Endothelial cell of umbilical vein (primary cell): ENCODE measurements around the gene ACOT7. TPM values are rescaled to one million over a fixed set of nuclear protein-coding genes. Genes with fewer than 3 reads are reported as not detected.

Experiments used
- BruUV-seq: library from RNA; stranded (reverse); fragments of 400-500 nt; replicated peaks from 2 replicates; lab custom pipeline; 2021; lab: Mats Ljungman, UMichigan
- CTCF ChIA-PET: fragments of 300-600, 350-600 bp; sonication (Branson Sonifier 250); formaldehyde crosslinking; loops from one replicate; lab custom pipeline; 2021; ENCODE audit warnings: antibody characterized with exemption, inconsistent platforms; lab: Charles Lee
- POLR2A ChIA-PET: fragments of 300-600, 350-600 bp; sonication (Branson Sonifier 250); formaldehyde crosslinking; loops from one replicate; lab custom pipeline; 2021; ENCODE audit warnings: antibody characterized with exemption, inconsistent platforms; lab: Charles Lee
- DNase-seq: peaks from one replicate; pipeline ENCODE4 v3.0.0-alpha.2; 2011; ENCODE audit warnings: low read depth, low spot score
- FAIRE-seq: peaks from 2 replicates; lab custom pipeline; 2011; peaks lifted over from hg19 to GRCh38; lab: Jason Lieb, UNC
- H2AFZ ChIP-seq: 2 replicates; pipeline ENCODE4 v1.6.0; 2012; ENCODE audit warnings: low read depth, low read length, control low read depth, inconsistent platforms
- H3K27ac ChIP-seq: 2 replicates; pipeline ENCODE4 v1.5.1; 2011; ENCODE audit warnings: low read depth, mild to moderate bottlenecking, control low read depth, low read length, moderate library complexity; ENCODE audit not compliant: insufficient read depth
- H3K27me3 ChIP-seq, 2 experiments: 2 replicates each; pipeline versions ENCODE4 v1.6.0 to v1.6.1; 2011; ENCODE audit warnings: low read length in 2 of 2, mixed read lengths in 1 of 2; ENCODE audit not compliant: control insufficient read depth in 2 of 2, insufficient read depth in 2 of 2
- H3K36me3 ChIP-seq, 2 experiments: 2 replicates in 1 of 2; 3 replicates in 1 of 2; pipeline ENCODE4 v1.5.1; 2011; ENCODE audit warnings: low read length in 2 of 2, mild to moderate bottlenecking in 1 of 2, moderate library complexity in 1 of 2; ENCODE audit not compliant: control insufficient read depth in 2 of 2, insufficient read depth in 2 of 2; ENCODE audit errors: extremely low read depth in 1 of 2
- H3K4me1 ChIP-seq: 3 replicates; pipeline ENCODE4 v1.5.1; 2011; ENCODE audit warnings: mild to moderate bottlenecking, low read length; ENCODE audit not compliant: control insufficient read depth, insufficient read depth; ENCODE audit errors: extremely low read depth
- H3K4me2 ChIP-seq: 2 replicates; pipeline ENCODE4 v1.6.1; 2011; ENCODE audit warnings: low read length, control low read depth, mixed read lengths; ENCODE audit not compliant: insufficient read depth
- H3K4me3 ChIP-seq, 3 experiments: fragments of 200-600 bp in 1 of 3; sonication (generic), shearing (Covaris generic) in 1 of 3; replicated peaks in 1 of 3; 2 replicates each; pipeline ENCODE4 v1.5.1; 2011 to 2016; ENCODE audit warnings: control low read depth in 3 of 3, low read length in 3 of 3, mild to moderate bottlenecking in 2 of 3, inconsistent platforms in 1 of 3, low read depth in 1 of 3, moderate library complexity in 1 of 3; ENCODE audit not compliant: insufficient read depth in 1 of 3
- H3K79me2 ChIP-seq: 2 replicates; pipeline ENCODE4 v1.6.0; 2012; ENCODE audit warnings: low read length, inconsistent platforms; ENCODE audit not compliant: control insufficient read depth, insufficient read depth
- H3K9ac ChIP-seq: replicated peaks from 2 replicates; pipeline ENCODE3; 2011; ENCODE audit warnings: low read length, control low read depth; ENCODE audit not compliant: insufficient read depth; ENCODE audit errors: extremely low read depth
- H3K9me1 ChIP-seq: replicated peaks from 3 replicates; pipeline ENCODE4 v1.6.0; 2011; ENCODE audit warnings: mild to moderate bottlenecking, low read length; ENCODE audit not compliant: control insufficient read depth, insufficient read depth; ENCODE audit errors: extremely low read depth
- H3K9me3 ChIP-seq: replicated peaks from 2 replicates; pipeline ENCODE4 v1.5.1; 2012; ENCODE audit warnings: low read length, inconsistent platforms; ENCODE audit not compliant: control insufficient read depth, insufficient read depth
- H4K20me1 ChIP-seq: replicated peaks from 2 replicates; pipeline ENCODE3; 2011; ENCODE audit warnings: mild to moderate bottlenecking, low read length; ENCODE audit not compliant: control insufficient read depth, insufficient read depth; ENCODE audit errors: extremely low read depth
- EZH2 ChIP-seq: IDR thresholded peaks from 2 replicates; pipeline ENCODE4 v1.6.1; 2012; ENCODE audit warnings: borderline replicate concordance, low read depth, mild to moderate bottlenecking, moderate library complexity, low read length, inconsistent platforms; ENCODE audit not compliant: severe bottlenecking
- FOS ChIP-seq: IDR thresholded peaks from 2 replicates; pipeline ENCODE4 v1.6.1; 2011; ENCODE audit warnings: mild to moderate bottlenecking, low read length, moderate library complexity, borderline replicate concordance; ENCODE audit not compliant: insufficient read depth
- GATA2 ChIP-seq: IDR thresholded peaks from 2 replicates; pipeline ENCODE4 v1.7.0; 2011; ENCODE audit warnings: low read depth, mild to moderate bottlenecking, moderate library complexity, mixed read lengths, low read length; ENCODE audit not compliant: insufficient read length, insufficient read depth
- JUN ChIP-seq: IDR thresholded peaks from 2 replicates; pipeline ENCODE4 v1.6.1; 2011; ENCODE audit warnings: borderline replicate concordance, low read depth; ENCODE audit not compliant: insufficient read length, insufficient read depth
- MAX ChIP-seq: IDR thresholded peaks from 2 replicates; pipeline ENCODE4 v1.6.1; 2011; ENCODE audit not compliant: insufficient read depth, insufficient read length
- MYC ChIP-seq: IDR thresholded peaks from one replicate; pipeline ENCODE4 v1.6.1; 2011; ENCODE audit warnings: mild to moderate bottlenecking, low read depth, low read length
- POLR2A ChIP-seq: IDR thresholded peaks from 2 replicates; pipeline ENCODE4 v1.6.1; 2012; ENCODE audit warnings: low read depth, mild to moderate bottlenecking, control low read depth, low read length
- dilution Hi-C: fragments of 300-500 bp; cut with MboI; formaldehyde crosslinking; loops from one replicate; pipeline ENCODE4 v1.15.0; 2019; ENCODE audit warnings: low sequenced_read_pairs; ENCODE audit not compliant: extremely low pct_ligation_motif_present
- intact Hi-C: fragments of 100-400 bp; cut with micrococcal nuclease; formaldehyde crosslinking; loops from one replicate; pipeline ENCODE4 v1.10.0; 2022
- polyA plus RNA-seq, 4 experiments: library from polyadenylated mRNA; depleted of rRNA in 3 of 4; stranded (reverse) in 3 of 4; unstranded in 1 of 4; fragments of >200 nt; gene quantifications; 2 replicates each; pipeline versions ENCODE4 v1.2.1 to v1.2.3, GENCODE V29; 2011 to 2012; ENCODE audit warnings: missing spikeins in 1 of 4
- total RNA-seq: library from RNA; stranded (reverse); gene quantifications from 2 replicates; pipeline ENCODE4 v1.2.3, GENCODE V29; 2021
- TF ChIP-seq, protein P1 (sequence below), 2 donors: IDR thresholded peaks; 1 replicate in 1 of 2; 2 replicates in 1 of 2; pipeline ENCODE4 v1.5.1; 2011; ENCODE audit warnings: low read length in 2 of 2, mild to moderate bottlenecking in 2 of 2, moderate library complexity in 2 of 2, control low read depth in 1 of 2, inconsistent platforms in 1 of 2, low read depth in 1 of 2; ENCODE audit not compliant: insufficient read depth in 1 of 2; ENCODE audit errors: extremely low read depth in 1 of 2

ACOT7 gene
- total and polyA plus RNA-seq, 2 donors (not counting 3 experiments of a cell fraction or from before 2014, with no cell fraction given), result 69.4 to 105 TPM

GRCh38 chr1:6380037-6380436 is 13.5 kb downstream of the ACOT7 start:
- DNase-seq (no peak), FAIRE-seq (no peak)
- ChIA-PET POLR2A (no interaction called here), CTCF (interaction anchor here (2.2 kb wide), 1 partner anchor 14 kb away, joined by 5 read pairs; the partner anchor contains the start of gene ACOT7)
- Histone ChIP-seq H3K9me3 (no peaks in the 10 kb centered on the region), H3K9me1 (no peaks in the 10 kb centered on the region), H3K9ac (no peak overlapping the region), H3K4me3 (no peak overlapping the region), H4K20me1 (no peaks in the 10 kb centered on the region), H3K27me3 (no peaks in the 10 kb centered on the region), H3K36me3 (no peaks in the 10 kb centered on the region), H3K79me2 (peaks cover 18% of the 10 kb centered on the region), H3K27ac (no peak overlapping the region), H3K4me2 (no peak overlapping the region), H2AFZ (no peak overlapping the region), H3K4me1 (no peaks in the 10 kb centered on the region)
- intact Hi-C loops, result no loop called here
- dilution Hi-C loops, result no loop called here
- BruUV-seq, result no TSS peak
- TF ChIP-seq MAX (no peak), FOS (no peak), JUN (no peak), POLR2A (no peak), MYC (no peak), EZH2 (no peak)

GRCh38 chr1:6378096-6378746 is 15.3 kb downstream of the ACOT7 start:
- DNase-seq (no peak), FAIRE-seq (no peak)
- Histone ChIP-seq H3K4me2 (no peak overlapping the region), H2AFZ (no peak overlapping the region), H3K9ac (no peak overlapping the region), H3K9me1 (no peaks in the 10 kb centered on the region), H3K4me3 (no peak overlapping the region), H3K27ac (no peak overlapping the region), H3K4me1 (no peaks in the 10 kb centered on the region), H4K20me1 (no peaks in the 10 kb centered on the region), H3K27me3 (no peaks in the 10 kb centered on the region), H3K36me3 (no peaks in the 10 kb centered on the region), H3K9me3 (no peaks in the 10 kb centered on the region), H3K79me2 (peaks cover 15% of the 10 kb centered on the region)
- POLR2A ChIA-PET, result no interaction called here
- dilution Hi-C loops (no loop called here), intact Hi-C loops (no loop called here)
- no peak for TF ChIP-seq GATA2
- TF ChIP-seq, protein P1, sequence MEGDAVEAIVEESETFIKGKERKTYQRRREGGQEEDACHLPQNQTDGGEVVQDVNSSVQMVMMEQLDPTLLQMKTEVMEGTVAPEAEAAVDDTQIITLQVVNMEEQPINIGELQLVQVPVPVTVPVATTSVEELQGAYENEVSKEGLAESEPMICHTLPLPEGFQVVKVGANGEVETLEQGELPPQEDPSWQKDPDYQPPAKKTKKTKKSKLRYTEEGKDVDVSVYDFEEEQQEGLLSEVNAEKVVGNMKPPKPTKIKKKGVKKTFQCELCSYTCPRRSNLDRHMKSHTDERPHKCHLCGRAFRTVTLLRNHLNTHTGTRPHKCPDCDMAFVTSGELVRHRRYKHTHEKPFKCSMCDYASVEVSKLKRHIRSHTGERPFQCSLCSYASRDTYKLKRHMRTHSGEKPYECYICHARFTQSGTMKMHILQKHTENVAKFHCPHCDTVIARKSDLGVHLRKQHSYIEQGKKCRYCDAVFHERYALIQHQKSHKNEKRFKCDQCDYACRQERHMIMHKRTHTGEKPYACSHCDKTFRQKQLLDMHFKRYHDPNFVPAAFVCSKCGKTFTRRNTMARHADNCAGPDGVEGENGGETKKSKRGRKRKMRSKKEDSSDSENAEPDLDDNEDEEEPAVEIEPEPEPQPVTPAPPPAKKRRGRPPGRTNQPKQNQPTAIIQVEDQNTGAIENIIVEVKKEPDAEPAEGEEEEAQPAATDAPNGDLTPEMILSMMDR (IDR thresholded peaks at IDR 0.05; ENCODE audit: extremely low read depth in 1 of 2, insufficient read depth in 1 of 2, low read depth in 1 of 2, low read length in 2 of 2), result peak in 1 of 2 donors; percentile 21
- CTCF ChIA-PET, result interaction anchor here (1.0 to 1.1 kb wide), 3 partner anchors 15 to 132 kb away, joined by 5 read pairs; no protein-coding TSS in a partner anchor
- BruUV-seq, result no TSS peak
